ENCODE data around the gene LYRM2. TPM values are rescaled to one million over a fixed set of nuclear protein-coding genes. Genes with fewer than 3 reads are reported as not detected.
"Not testable (repeated sequence)": the region's sequence is repeated elsewhere in the genome, so short reads cannot be mapped to it uniquely, and the experiment has no call there.

LYRM2 gene
- total and polyA plus RNA-seq, 7 experiments from 2014 or later: 18.1 to 79.2 (median 35.4) TPM

- Mint-ChIP-seq H3K27ac (peak overlapping the region; percentile 96 to 99 (median 99)), H3K36me3 (peaks cover 6 to 38% (median 26%) of the 10 kb centered on the region in 5 donors), H3K27me3 (peaks cover 0 to 3% (median 0%) of the 10 kb centered on the region in 5 donors), H3K9me3 (peaks cover 0 to 4% (median 0%) of the 10 kb centered on the region in 11 donors), H3K4me1 (peaks cover 6 to 48% (median 27%) of the 10 kb centered on the region in 7 donors), H3K4me3 (peak overlapping the region; percentile 90 to 98 (median 94))
- Histone ChIP-seq H3K27ac (ENCODE audit: low read depth, low read length) (peak overlapping the region; percentile 91), H3K9me3 (ENCODE audit: control insufficient read depth in 2 of 3, low read length in 3 of 3) (no peaks in the 10 kb centered on the region), H3K4me1 (ENCODE audit: control insufficient read depth in 2 of 2, insufficient read depth in 2 of 2, low read length in 2 of 2) (peaks cover 9 to 15% of the 10 kb centered on the region in 2 donors), H3K27me3 (ENCODE audit: control insufficient read depth in 2 of 2, insufficient read depth in 2 of 2, low read length in 2 of 2) (no peaks in the 10 kb centered on the region), H3K4me3 (ENCODE audit: low read length) (peak overlapping the region; percentile 99), H3K36me3 (ENCODE audit: control insufficient read depth in 2 of 3, insufficient read depth in 3 of 3, low read length in 3 of 3) (peaks cover 5 to 18% (median 7%) of the 10 kb centered on the region in 3 experiments)
- DNase-seq: no peak
- POLR2A ChIA-PET: interaction anchor here (0.5 to 1.6 kb wide), 16 partner anchors 9 to 969 kb away, joined by 3 to 5 read pairs (median 3); partner anchors contain the start of genes CASP8AP2, PNRC1 and RNGTT
- intact Hi-C loops (cut with micrococcal nuclease): loop anchor here (1.0 to 5.0 kb wide), 15 partner anchors 28 to 1936 kb away; partner anchors contain the start of genes ANKRD6 (in 2 of the 2), CASP8AP2 (in 2 of the 2), MAP3K7 (in 2 of the 2) and MDN1 (in 2 of the 2)
- CTCF ChIA-PET: interaction anchor here (0.5 to 1.2 kb wide), 3 partner anchors 15 to 204 kb away, joined by 3 to 5 read pairs (median 4); no protein-coding TSS in a partner anchor
- ATAC-seq: peak; percentile 1
Measured at GRCh38 chr6:89637960-89638319, 607 bp downstream of the LYRM2 start.

DNA sequence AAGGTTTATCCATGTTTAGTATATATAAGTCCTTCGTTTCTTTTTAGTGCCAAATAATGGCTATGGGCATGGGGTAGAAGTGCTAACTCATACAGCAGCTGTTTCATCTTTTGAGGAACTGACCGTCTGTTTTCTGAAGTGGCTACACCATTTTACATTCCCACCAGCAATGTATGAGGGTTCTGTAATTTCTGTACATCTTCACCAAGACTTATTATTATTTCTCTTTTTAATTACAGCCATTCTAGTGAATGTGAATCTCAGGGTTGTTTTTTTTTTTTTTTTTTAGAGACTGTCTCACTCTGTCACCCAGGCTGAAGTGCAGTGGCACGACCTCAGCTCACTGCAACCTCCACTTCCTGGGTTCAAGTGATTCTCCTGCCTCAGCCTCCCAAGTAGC, 2.1 kb downstream of the LYRM2 start:
- intact Hi-C loops (cut with micrococcal nuclease): loop anchor here in 1 of 2 donors (5.0 kb wide), 2 partner anchors 164 to 841 kb away; no protein-coding TSS in a partner anchor
- H3K27ac Mint-ChIP-seq: peak overlapping the region in 2 of 9 donors; percentile 18 to 30
- POLR2A ChIA-PET: interaction anchor here (0.6 to 1.3 kb wide), 3 partner anchors 17 to 223 kb away, joined by 3 to 5 read pairs (median 3); no protein-coding TSS in a partner anchor

GRCh38 chr6:89630488-89630887, 8.1 kb downstream of the LYRM2 start:
- H3K36me3 ChIP-seq (ENCODE audit: control insufficient read depth in 2 of 3, insufficient read depth in 3 of 3, low read length in 3 of 3): peaks cover 0 to 6% (median 0%) of the 10 kb centered on the region in 3 experiments
- Mint-ChIP-seq H3K4me1 (peaks cover 0 to 14% (median 3%) of the 10 kb centered on the region in 7 donors), H3K27me3 (no peaks in the 10 kb centered on the region), H3K36me3 (peaks cover 0 to 33% (median 16%) of the 10 kb centered on the region in 5 donors), H3K4me3 (no peak overlapping the region), H3K9me3 (no peaks in the 10 kb centered on the region), H3K27ac (no peak overlapping the region)
- POLR2A ChIA-PET: interaction anchor here (1.0 kb wide), 1 partner anchor 10 kb away, joined by 3 read pairs; no protein-coding TSS in a partner anchor
- no peak for ATAC-seq
- no peak for DNase-seq
- no peak overlapping the region for H3K4me3 ChIP-seq (ENCODE audit: low read length)
- no peaks in the 10 kb centered on the region for H3K27me3 ChIP-seq (ENCODE audit: control insufficient read depth in 2 of 2, insufficient read depth in 2 of 2, low read length in 2 of 2)
- no peaks in the 10 kb centered on the region for H3K4me1 ChIP-seq (ENCODE audit: control insufficient read depth in 2 of 2, insufficient read depth in 2 of 2, low read length in 2 of 2)
- intact Hi-C loops (cut with micrococcal nuclease): no loop called here
- CTCF ChIA-PET: no interaction called here
- no peaks in the 10 kb centered on the region for H3K9me3 ChIP-seq (ENCODE audit: control insufficient read depth in 2 of 3, low read length in 3 of 3)
- no peak overlapping the region for H3K27ac ChIP-seq (ENCODE audit: low read depth, low read length)

More for the DNA sequence above, 2.1 kb downstream of the LYRM2 start:
- H3K4me3 ChIP-seq (ENCODE audit: low read length); CTCF ChIA-PET; H3K9me3 ChIP-seq (ENCODE audit: control insufficient read depth in 2 of 3, low read length in 3 of 3); H3K27me3 Mint-ChIP-seq; H3K27ac ChIP-seq (ENCODE audit: low read depth, low read length); DNase-seq; H3K9me3 Mint-ChIP-seq; H3K27me3 ChIP-seq (ENCODE audit: control insufficient read depth in 2 of 2, insufficient read depth in 2 of 2, low read length in 2 of 2); ATAC-seq: not testable (repeated sequence)
- peak overlapping the region in 2 of 10 donors; percentile 38 to 56 for H3K4me3 Mint-ChIP-seq
- Histone ChIP-seq H3K36me3 (ENCODE audit: control insufficient read depth in 2 of 3, insufficient read depth in 3 of 3, low read length in 3 of 3) (peaks cover 5 to 18% (median 7%) of the 10 kb centered on the region in 3 experiments), H3K4me1 (ENCODE audit: control insufficient read depth in 2 of 2, insufficient read depth in 2 of 2, low read length in 2 of 2) (peaks cover 9 to 15% of the 10 kb centered on the region in 2 donors)
- H3K4me1 Mint-ChIP-seq: peaks cover 6 to 51% (median 27%) of the 10 kb centered on the region in 7 donors
- H3K36me3 Mint-ChIP-seq: peaks cover 6 to 34% (median 24%) of the 10 kb centered on the region in 5 donors

- Histone ChIP-seq H3K27me3 (ENCODE audit: control insufficient read depth in 2 of 2, insufficient read depth in 2 of 2, low read length in 2 of 2) (no peaks in the 10 kb centered on the region), H3K4me3 (ENCODE audit: low read length) (no peak overlapping the region), H3K9me3 (ENCODE audit: control insufficient read depth in 2 of 3, low read length in 3 of 3) (no peaks in the 10 kb centered on the region), H3K36me3 (ENCODE audit: control insufficient read depth in 2 of 3, insufficient read depth in 3 of 3, low read length in 3 of 3) (no peaks in the 10 kb centered on the region), H3K27ac (ENCODE audit: low read depth, low read length) (no peak overlapping the region), H3K4me1 (ENCODE audit: control insufficient read depth in 2 of 2, insufficient read depth in 2 of 2, low read length in 2 of 2) (no peaks in the 10 kb centered on the region)
- Mint-ChIP-seq H3K36me3 (peaks cover 0 to 35% (median 7%) of the 10 kb centered on the region in 5 donors), H3K27ac (no peak overlapping the region), H3K9me3 (no peaks in the 10 kb centered on the region), H3K27me3 (no peaks in the 10 kb centered on the region), H3K4me1 (peaks cover 0 to 5% (median 0%) of the 10 kb centered on the region in 7 donors), H3K4me3 (no peak overlapping the region)
- DNase-seq: no peak
- no peak for ATAC-seq
- intact Hi-C loops (cut with micrococcal nuclease): no loop called here
- ChIA-PET POLR2A (no interaction called here), CTCF (no interaction called here)
Measured at GRCh38 chr6:89623749-89624148, 14.8 kb downstream of the LYRM2 start.

GRCh38 chr6:89619567-89619966, 19.0 kb downstream of the LYRM2 start:
- no peak overlapping the region for H3K4me3 ChIP-seq (ENCODE audit: low read length)
- H3K4me1 Mint-ChIP-seq: no peaks in the 10 kb centered on the region
- no peak overlapping the region for H3K4me3 Mint-ChIP-seq
- H3K27ac Mint-ChIP-seq: no peak overlapping the region
- ATAC-seq (no peak), DNase-seq (no peak)
- POLR2A ChIA-PET: interaction anchor here (0.6 kb wide), 1 partner anchor 17 kb away, joined by 3 read pairs; no protein-coding TSS in a partner anchor
- H3K27me3 Mint-ChIP-seq: no peaks in the 10 kb centered on the region
- H3K36me3 ChIP-seq (ENCODE audit: control insufficient read depth in 2 of 3, insufficient read depth in 3 of 3, low read length in 3 of 3): no peaks in the 10 kb centered on the region
- no peaks in the 10 kb centered on the region for H3K9me3 ChIP-seq (ENCODE audit: control insufficient read depth in 2 of 3, low read length in 3 of 3)
- no peaks in the 10 kb centered on the region for H3K4me1 ChIP-seq (ENCODE audit: control insufficient read depth in 2 of 2, insufficient read depth in 2 of 2, low read length in 2 of 2)
- H3K27me3 ChIP-seq (ENCODE audit: control insufficient read depth in 2 of 2, insufficient read depth in 2 of 2, low read length in 2 of 2): no peaks in the 10 kb centered on the region
- intact Hi-C loops (cut with micrococcal nuclease): no loop called here
- peaks cover 0 to 31% (median 0%) of the 10 kb centered on the region in 5 donors for H3K36me3 Mint-ChIP-seq
- H3K9me3 Mint-ChIP-seq: no peaks in the 10 kb centered on the region
- no peak overlapping the region for H3K27ac ChIP-seq (ENCODE audit: low read depth, low read length)
- CTCF ChIA-PET: interaction anchor here (1.1 kb wide), 1 partner anchor 10 kb away, joined by 4 read pairs; no protein-coding TSS in a partner anchor

DNA sequence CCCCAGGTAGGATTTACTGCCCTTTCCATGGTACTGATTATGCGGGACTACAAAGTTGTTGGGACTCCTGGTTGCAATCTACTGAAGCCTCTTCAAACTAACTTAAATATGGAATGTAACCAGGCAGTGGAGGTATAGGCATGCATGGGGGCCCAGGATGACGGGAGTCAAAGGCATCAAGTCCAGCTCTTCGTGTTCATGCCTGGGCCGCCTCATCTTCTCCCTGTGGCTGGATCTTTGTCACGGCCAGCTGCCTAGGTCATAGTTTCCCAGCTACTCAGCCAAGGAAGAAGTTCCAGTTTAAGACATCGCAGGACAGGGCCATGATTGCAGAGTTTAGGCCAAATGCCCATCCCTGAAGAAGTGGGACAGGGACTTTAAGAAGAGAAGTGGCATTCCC, 20.5 kb downstream of the LYRM2 start:
- ATAC-seq: no peak
- intact Hi-C loops (cut with micrococcal nuclease): no loop called here
- ChIA-PET CTCF (no interaction called here), POLR2A (no interaction called here)
- Mint-ChIP-seq H3K4me3 (no peak overlapping the region), H3K27me3 (no peaks in the 10 kb centered on the region), H3K36me3 (peaks cover 0 to 23% (median 0%) of the 10 kb centered on the region in 5 donors), H3K9me3 (no peaks in the 10 kb centered on the region), H3K27ac (no peak overlapping the region), H3K4me1 (no peaks in the 10 kb centered on the region)
- Histone ChIP-seq H3K36me3 (ENCODE audit: control insufficient read depth in 2 of 3, insufficient read depth in 3 of 3, low read length in 3 of 3) (no peaks in the 10 kb centered on the region), H3K9me3 (ENCODE audit: control insufficient read depth in 2 of 3, low read length in 3 of 3) (no peaks in the 10 kb centered on the region), H3K27me3 (ENCODE audit: control insufficient read depth in 2 of 2, insufficient read depth in 2 of 2, low read length in 2 of 2) (no peaks in the 10 kb centered on the region), H3K4me3 (ENCODE audit: low read length) (no peak overlapping the region), H3K4me1 (ENCODE audit: control insufficient read depth in 2 of 2, insufficient read depth in 2 of 2, low read length in 2 of 2) (no peaks in the 10 kb centered on the region), H3K27ac (ENCODE audit: low read depth, low read length) (no peak overlapping the region)
- DNase-seq: no peak

Measured in naive thymus-derived CD4-positive, alpha-beta T cell (primary cell).